GM23338 (cell line): ENCODE measurements around the gene MEGF11.

ENCODE experiments used
- CTCF ChIP-seq, 2 experiments: fragments of 200-600 bp in 1 of 2; sonication (generic) in 1 of 2; conservative IDR thresholded peaks; 2 replicates each; pipeline versions ENCODE4 v1.5.1 to v1.6.1; 2016 to 2017; ENCODE audit warnings: antibody characterized with exemption in 2 of 2, low read depth in 2 of 2, mild to moderate bottlenecking in 2 of 2, moderate library complexity in 1 of 2
- EZH2 ChIP-seq: fragments of 200-600 bp; sonication (generic); IDR thresholded peaks from one replicate; pipeline ENCODE4 v1.8.0; 2017; ENCODE audit warnings: antibody characterized with exemption, mild to moderate bottlenecking, low read depth; ENCODE audit not compliant: unreplicated experiment
- EZH2phosphoT487 ChIP-seq: fragments of 200-600 bp; sonication (generic); IDR thresholded peaks from one replicate; pipeline ENCODE4 v1.8.1; 2018; ENCODE audit warnings: antibody characterized with exemption; ENCODE audit not compliant: unreplicated experiment
- JUNB ChIP-seq: IDR thresholded peaks from one replicate; pipeline ENCODE4 v1.6.1; 2016; ENCODE audit warnings: antibody characterized with exemption; ENCODE audit not compliant: unreplicated experiment
- POLR2AphosphoS5 ChIP-seq: IDR thresholded peaks from 2 replicates; pipeline ENCODE4 v1.6.1; 2016; ENCODE audit warnings: antibody characterized with exemption, low read depth
- STAT1 ChIP-seq: IDR thresholded peaks from one replicate; pipeline ENCODE4 v1.6.1; 2016; ENCODE audit warnings: antibody characterized with exemption; ENCODE audit not compliant: unreplicated experiment
- ZNF331 ChIP-seq: fragments of 250-450 bp; sonication (Bioruptor Pico); IDR thresholded peaks from 2 replicates; pipeline ENCODE4 v1.5.0; 2020; ENCODE audit warnings: low read depth, mild to moderate bottlenecking, moderate library complexity
- TF ChIP-seq, protein P1 (sequence below): IDR thresholded peaks from one replicate; pipeline ENCODE4 v1.6.1; 2018; ENCODE audit warnings: antibody characterized with exemption; ENCODE audit not compliant: unreplicated experiment

- TF ChIP-seq EZH2 (no peak), CTCF (conservative IDR thresholded peaks at IDR 0.05; ENCODE audit: low read depth in 2 of 2) (no peak), JUNB (no peak), POLR2AphosphoS5 (no peak), EZH2phosphoT487 (no peak), STAT1 (no peak), ZNF331 (CRISPR knock-in tag) (no peak)
- TF ChIP-seq, protein P1, sequence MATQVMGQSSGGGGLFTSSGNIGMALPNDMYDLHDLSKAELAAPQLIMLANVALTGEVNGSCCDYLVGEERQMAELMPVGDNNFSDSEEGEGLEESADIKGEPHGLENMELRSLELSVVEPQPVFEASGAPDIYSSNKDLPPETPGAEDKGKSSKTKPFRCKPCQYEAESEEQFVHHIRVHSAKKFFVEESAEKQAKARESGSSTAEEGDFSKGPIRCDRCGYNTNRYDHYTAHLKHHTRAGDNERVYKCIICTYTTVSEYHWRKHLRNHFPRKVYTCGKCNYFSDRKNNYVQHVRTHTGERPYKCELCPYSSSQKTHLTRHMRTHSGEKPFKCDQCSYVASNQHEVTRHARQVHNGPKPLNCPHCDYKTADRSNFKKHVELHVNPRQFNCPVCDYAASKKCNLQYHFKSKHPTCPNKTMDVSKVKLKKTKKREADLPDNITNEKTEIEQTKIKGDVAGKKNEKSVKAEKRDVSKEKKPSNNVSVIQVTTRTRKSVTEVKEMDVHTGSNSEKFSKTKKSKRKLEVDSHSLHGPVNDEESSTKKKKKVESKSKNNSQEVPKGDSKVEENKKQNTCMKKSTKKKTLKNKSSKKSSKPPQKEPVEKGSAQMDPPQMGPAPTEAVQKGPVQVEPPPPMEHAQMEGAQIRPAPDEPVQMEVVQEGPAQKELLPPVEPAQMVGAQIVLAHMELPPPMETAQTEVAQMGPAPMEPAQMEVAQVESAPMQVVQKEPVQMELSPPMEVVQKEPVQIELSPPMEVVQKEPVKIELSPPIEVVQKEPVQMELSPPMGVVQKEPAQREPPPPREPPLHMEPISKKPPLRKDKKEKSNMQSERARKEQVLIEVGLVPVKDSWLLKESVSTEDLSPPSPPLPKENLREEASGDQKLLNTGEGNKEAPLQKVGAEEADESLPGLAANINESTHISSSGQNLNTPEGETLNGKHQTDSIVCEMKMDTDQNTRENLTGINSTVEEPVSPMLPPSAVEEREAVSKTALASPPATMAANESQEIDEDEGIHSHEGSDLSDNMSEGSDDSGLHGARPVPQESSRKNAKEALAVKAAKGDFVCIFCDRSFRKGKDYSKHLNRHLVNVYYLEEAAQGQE, result no peak
Observed at GRCh38 chr15:65956899-65957298, 296.7 kb downstream of the MEGF11 start.
